Pancreas (tissue), 10 donors: ENCODE measurements around the gene MLANA. TPM values are rescaled to one million over a fixed set of nuclear protein-coding genes. Genes with fewer than 3 reads are reported as not detected.

Experiments used
- ATAC-seq, 4 donors: fragments of 200-7000 bp; cut with Tn5 transposase; one replicate each; pipeline versions ENCODE4 v1.8.0 to v1.9.1; 2020; ENCODE audit warnings: mild to moderate bottlenecking in 4 of 4, moderate library complexity in 4 of 4
- DNase-seq, 6 donors: peaks; one replicate each; pipeline ENCODE4 v3.0.0-alpha.2; 2020
- FAIRE-seq: peaks from 2 replicates; lab custom pipeline; 2012; peaks lifted over from hg19 to GRCh38; lab: Jason Lieb, UNC
- H3K27ac ChIP-seq, 4 donors: fragments of 200-600 bp; sonication (generic); 1 replicate in 3 of 4; 2 replicates in 1 of 4; pipeline versions ENCODE4 v1.5.0 to v1.8.0; 2020
- H3K27me3 ChIP-seq, 4 donors: fragments of 200-600 bp; one replicate each; pipeline ENCODE4 v1.8.0; 2021
- H3K36me3 ChIP-seq, 3 donors: fragments of 200-600 bp; sonication (generic) in 1 of 3; one replicate each; pipeline versions ENCODE4 v1.5.0 to v1.8.0; 2020 to 2021
- H3K4me1 ChIP-seq, 3 donors: fragments of 200-600 bp; one replicate each; pipeline ENCODE4 v1.8.0; 2021
- H3K4me3 ChIP-seq, 4 donors: fragments of 200-600 bp; sonication (generic) in 2 of 4; one replicate each; pipeline versions ENCODE4 v1.5.0 to v1.8.0; 2020 to 2021
- H3K9me3 ChIP-seq, 4 donors: fragments of 200-600 bp; one replicate each; pipeline ENCODE4 v1.8.0; 2021
- WGBS, 2 donors: extraction: QIAGEN DNeasy Blood & Tissue Kit; methylation state at CpG; one replicate each; pipeline ENCODE4 v1.1.7; 2013; 5-methylcytosine and 5-hydroxymethylcytosine counted together
- intact Hi-C, 3 donors: fragments of 100-400 bp; cut with DNase I; formaldehyde crosslinking; loops; one replicate each; pipeline versions ENCODE4 v1.11.1 to v1.14.2; 2022
- polyA plus RNA-seq, 2 donors: library from polyadenylated mRNA; stranded (reverse); fragments of 200-250 nt; gene quantifications; one replicate each; pipeline ENCODE4 v1.2.3, GENCODE V29; 2013
- total RNA-seq, 6 donors: library from RNA; stranded (reverse); fragmentation: NEBNext Ultra II Directional in 4 of 6; extraction: Animal tissue kit (Norgen Biotek cat#: 25700) in 4 of 6; gene quantifications; one replicate each; pipeline versions ENCODE4 v1.2.1 to v1.2.4, GENCODE V29; 2021 to 2023
- TF ChIP-seq, protein P1 (sequence below), 4 donors: fragments of 200-600 bp; sonication (generic) in 3 of 4; IDR thresholded peaks; one replicate each; pipeline versions ENCODE4 v1.5.0 to v1.8.0; 2021; ENCODE audit warnings: antibody characterized with exemption in 4 of 4
- donor health status: healthy with polysubstance abuse.
- donor health status: DM: no; HTN: no; CAD: no; lungs with moderate emphysema.
- donor health status: DM: no; HTN: no; CAD: no.
- donor health status: control.
- donor health status: control.
- donor health status: Bipolar disorder and iron deficiency.
- donor health status: DM: yes; HTN: yes; CAD: no.
- donor health status: DM: no; HTN: no; CAD: no.
- donor health status: DM: no; HTN: no; CAD: no.
- donor health status: DM: yes; HTN: yes; CAD: no.

MLANA gene
- total and polyA plus RNA-seq, 8 donors: not detected

DNA sequence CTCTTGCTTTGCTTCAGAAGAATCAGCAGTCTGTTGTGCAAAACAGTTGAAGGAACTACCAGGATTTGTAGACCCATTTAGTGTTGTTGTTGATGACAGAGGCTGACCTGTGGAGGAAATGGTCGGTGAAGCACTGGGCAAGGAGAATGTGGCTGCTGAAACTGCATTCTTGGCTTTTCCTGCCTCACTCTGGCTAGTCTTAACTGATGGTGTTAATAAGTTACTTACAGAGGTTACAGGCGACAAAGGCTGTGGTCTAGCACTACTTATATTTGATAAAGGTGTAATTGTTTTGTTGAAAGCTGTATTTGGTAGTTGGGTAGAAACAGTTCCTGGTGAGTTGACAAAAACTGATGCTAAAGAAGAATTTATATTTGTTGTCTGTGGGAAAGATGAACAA, 31.5 kb downstream of the MLANA start:
- peak overlapping the region in 3 of 4 donors; percentile 2 to 41 (median 20) for H3K27ac ChIP-seq
- no peaks in the 10 kb centered on the region for H3K27me3 ChIP-seq
- H3K4me3 ChIP-seq: no peak overlapping the region
- FAIRE-seq (no peak), DNase-seq (peak in 1 of 6 donors; percentile 13), ATAC-seq (peak; percentile 46 to 85 (median 66))
- no peaks in the 10 kb centered on the region for H3K9me3 ChIP-seq
- H3K4me1 ChIP-seq: peaks cover 0 to 13% (median 6%) of the 10 kb centered on the region in 3 donors
- TF ChIP-seq, protein P1, sequence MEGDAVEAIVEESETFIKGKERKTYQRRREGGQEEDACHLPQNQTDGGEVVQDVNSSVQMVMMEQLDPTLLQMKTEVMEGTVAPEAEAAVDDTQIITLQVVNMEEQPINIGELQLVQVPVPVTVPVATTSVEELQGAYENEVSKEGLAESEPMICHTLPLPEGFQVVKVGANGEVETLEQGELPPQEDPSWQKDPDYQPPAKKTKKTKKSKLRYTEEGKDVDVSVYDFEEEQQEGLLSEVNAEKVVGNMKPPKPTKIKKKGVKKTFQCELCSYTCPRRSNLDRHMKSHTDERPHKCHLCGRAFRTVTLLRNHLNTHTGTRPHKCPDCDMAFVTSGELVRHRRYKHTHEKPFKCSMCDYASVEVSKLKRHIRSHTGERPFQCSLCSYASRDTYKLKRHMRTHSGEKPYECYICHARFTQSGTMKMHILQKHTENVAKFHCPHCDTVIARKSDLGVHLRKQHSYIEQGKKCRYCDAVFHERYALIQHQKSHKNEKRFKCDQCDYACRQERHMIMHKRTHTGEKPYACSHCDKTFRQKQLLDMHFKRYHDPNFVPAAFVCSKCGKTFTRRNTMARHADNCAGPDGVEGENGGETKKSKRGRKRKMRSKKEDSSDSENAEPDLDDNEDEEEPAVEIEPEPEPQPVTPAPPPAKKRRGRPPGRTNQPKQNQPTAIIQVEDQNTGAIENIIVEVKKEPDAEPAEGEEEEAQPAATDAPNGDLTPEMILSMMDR (IDR thresholded peaks at IDR 0.05): no peak
- peaks cover 0 to 8% (median 0%) of the 10 kb centered on the region in 3 donors for H3K36me3 ChIP-seq
- 39 to 42% methylated on average over 2 of the region's 2 CpGs for WGBS, 2 donors
- intact Hi-C loops: no loop called here

DNA sequence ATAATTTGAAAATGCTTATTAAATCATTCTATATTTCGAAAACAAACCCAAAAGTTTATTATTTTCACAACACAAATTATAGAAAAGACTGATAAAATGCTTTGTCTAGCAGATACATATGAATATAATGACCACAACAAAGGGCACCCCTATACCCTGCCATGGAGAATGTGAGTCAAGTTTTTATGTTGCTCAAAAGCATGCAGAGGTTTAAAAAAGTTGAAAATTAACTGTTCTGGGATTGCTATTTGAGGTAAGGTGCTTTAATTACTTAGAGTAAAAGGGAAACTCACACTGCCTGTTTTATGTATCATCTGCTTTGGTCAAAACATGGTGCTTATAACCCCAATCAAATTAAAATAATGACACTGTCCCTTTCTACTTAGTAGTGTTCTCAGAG, 41.0 kb downstream of the MLANA start:
- TF ChIP-seq, protein P1 (IDR thresholded peaks at IDR 0.05): no peak
- Histone ChIP-seq H3K9me3 (no peaks in the 10 kb centered on the region), H3K36me3 (peaks cover 0 to 9% (median 0%) of the 10 kb centered on the region in 3 donors), H3K4me3 (no peak overlapping the region), H3K27me3 (no peaks in the 10 kb centered on the region), H3K4me1 (no peaks in the 10 kb centered on the region), H3K27ac (no peak overlapping the region)
- ATAC-seq: no peak
- intact Hi-C loops: no loop called here
- DNase-seq: no peak
- WGBS, 2 donors: 95 to 96% methylated on average over 1 of the region's 1 CpG
- FAIRE-seq: no peak

DNA sequence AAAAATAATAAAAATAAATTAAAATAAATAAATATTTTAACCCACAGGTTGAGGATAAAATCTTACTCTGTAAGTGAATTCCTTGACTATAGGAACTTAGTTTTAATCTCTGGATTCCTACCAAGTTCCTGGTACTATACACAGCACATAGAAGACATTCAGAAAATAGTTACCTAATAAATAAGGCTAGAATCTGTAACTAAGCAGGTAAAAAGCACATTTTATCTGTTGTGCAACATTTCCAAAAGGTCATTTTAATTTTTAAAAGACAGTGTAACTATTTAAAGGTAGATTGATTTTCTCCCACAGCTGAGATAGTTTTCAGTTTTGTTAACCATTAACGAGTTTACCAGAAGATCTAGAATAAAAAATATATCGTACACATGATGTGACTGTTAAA, 47.8 kb downstream of the MLANA start:
- Histone ChIP-seq H3K36me3 (no peaks in the 10 kb centered on the region), H3K4me1 (peaks cover 0 to 15% (median 12%) of the 10 kb centered on the region in 3 donors), H3K9me3 (no peaks in the 10 kb centered on the region), H3K27me3 (no peaks in the 10 kb centered on the region), H3K4me3 (no peak overlapping the region), H3K27ac (peak overlapping the region; percentile 3 to 36 (median 20))
- intact Hi-C loops: no loop called here
- DNase-seq (no peak), FAIRE-seq (no peak), ATAC-seq (peak; percentile 50 to 75 (median 58))
- WGBS, 2 donors: 17 to 39% methylated on average over 2 of the region's 2 CpGs
- TF ChIP-seq, protein P1 (IDR thresholded peaks at IDR 0.05): no peak

DNA sequence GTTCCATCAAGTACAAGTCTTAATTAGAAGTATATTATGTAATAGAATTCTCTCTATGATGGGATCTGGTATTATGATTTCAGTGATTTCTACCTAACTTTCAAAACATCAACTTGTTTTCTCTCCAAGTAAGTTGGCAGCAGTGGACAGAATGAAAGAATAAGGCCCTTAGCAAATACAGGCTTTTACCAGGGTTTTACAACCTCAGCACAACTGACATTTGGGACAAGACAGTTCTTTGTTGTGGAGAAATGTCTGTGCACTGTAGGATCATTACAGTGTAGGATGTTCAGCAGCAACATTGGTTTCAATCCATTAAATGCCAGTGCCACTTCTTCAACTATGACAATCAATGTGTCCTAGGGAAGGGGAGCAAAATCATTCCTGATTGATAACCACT, 48.8 kb downstream of the MLANA start:
- intact Hi-C loops: no loop called here
- no peak overlapping the region for H3K27ac ChIP-seq
- H3K9me3 ChIP-seq: no peaks in the 10 kb centered on the region
- FAIRE-seq: no peak
- no peaks in the 10 kb centered on the region for H3K36me3 ChIP-seq
- no peak overlapping the region for H3K4me3 ChIP-seq
- no peaks in the 10 kb centered on the region for H3K27me3 ChIP-seq
- ATAC-seq: no peak
- DNase-seq: no peak
- H3K4me1 ChIP-seq: peaks cover 0 to 15% (median 12%) of the 10 kb centered on the region in 3 donors
- TF ChIP-seq, protein P1 (IDR thresholded peaks at IDR 0.05): no peak

DNA sequence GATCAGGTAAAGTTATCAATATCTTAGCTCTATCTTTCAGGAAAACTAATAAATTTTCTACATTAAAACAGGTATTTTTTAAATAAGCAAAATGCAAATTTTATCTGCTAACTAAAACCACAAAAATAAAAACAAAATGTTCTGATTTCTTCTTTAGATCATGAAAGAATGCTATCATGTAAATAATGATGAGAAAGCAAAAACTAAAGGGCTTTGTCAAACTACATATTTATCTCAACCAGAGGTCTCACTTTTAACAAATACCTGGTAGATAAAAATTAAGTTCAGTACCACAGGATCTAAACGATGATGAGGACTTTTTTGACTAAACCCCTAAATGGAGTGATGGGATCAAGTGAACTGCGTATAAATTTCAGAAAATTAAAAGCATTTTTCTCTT, 50.5 kb downstream of the MLANA start:
- no peak for DNase-seq
- intact Hi-C loops: no loop called here
- no peaks in the 10 kb centered on the region for H3K27me3 ChIP-seq
- H3K4me1 ChIP-seq: peaks cover 0 to 15% (median 12%) of the 10 kb centered on the region in 3 donors
- ATAC-seq: no peak
- H3K9me3 ChIP-seq: no peaks in the 10 kb centered on the region
- H3K4me3 ChIP-seq: no peak overlapping the region
- 83 to 90% methylated on average over 2 of the region's 2 CpGs for WGBS, 2 donors
- FAIRE-seq: peak; percentile 39
- no peaks in the 10 kb centered on the region for H3K36me3 ChIP-seq
- TF ChIP-seq, protein P1 (IDR thresholded peaks at IDR 0.05): no peak
- no peak overlapping the region for H3K27ac ChIP-seq
